Measurements from ENCODE around the gene CERK. TPM values are rescaled to one million over a fixed set of nuclear protein-coding genes. Genes with fewer than 3 reads are reported as not detected.
A peak's percentile ranks its signal among the peaks of the same experiment; 100 is the strongest.

Gene CERK
- total RNA-seq, 1 donor from 2014 or later, result 29.5 TPM

DNA sequence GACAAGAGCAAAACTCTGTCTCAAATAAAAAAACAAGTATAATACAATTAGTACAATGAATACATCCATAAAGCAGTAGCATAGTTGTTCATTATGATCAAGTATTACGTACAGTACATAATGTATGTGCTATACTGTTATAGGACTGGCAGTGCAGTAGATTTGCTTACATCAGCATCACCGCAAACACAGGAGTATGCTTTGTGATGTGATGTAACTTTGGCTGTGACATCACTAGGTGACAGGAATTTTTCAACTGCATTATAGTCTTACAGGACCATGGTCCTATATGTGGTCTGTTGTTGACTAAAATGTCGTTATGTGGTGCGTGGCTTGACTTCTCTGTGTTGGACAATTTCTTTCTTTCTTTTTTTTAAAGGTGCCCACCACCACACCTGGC, 41.0 kb upstream of the CERK start:
- FAIRE-seq, result no peak
- no peak overlapping the region for H3K4me3 ChIP-seq (ENCODE audit: low read depth, low read length)
- DNase-seq (ENCODE audit: low read depth), result no peak

DNA sequence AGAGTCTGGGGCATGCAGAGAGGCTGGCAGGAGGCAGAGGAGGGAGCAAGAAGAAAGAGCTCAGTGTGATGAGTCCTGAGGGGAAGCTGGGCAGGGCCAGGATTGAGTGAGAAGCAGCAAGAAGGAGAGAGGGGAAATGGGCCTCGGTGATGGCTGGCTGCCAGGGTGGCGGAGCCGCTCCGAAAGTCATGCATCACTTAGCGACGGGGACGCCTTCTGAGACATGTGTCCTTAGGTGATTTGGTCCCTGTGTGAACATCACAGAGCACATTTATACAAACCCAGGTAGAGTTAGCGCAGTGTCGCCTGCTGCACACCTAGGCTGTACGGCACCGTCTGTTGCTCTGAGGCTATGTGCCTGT, 39.5 kb upstream of the CERK start:
- FAIRE-seq (no peak), DNase-seq (ENCODE audit: low read depth) (no peak)
- TF ChIP-seq, protein P1, sequence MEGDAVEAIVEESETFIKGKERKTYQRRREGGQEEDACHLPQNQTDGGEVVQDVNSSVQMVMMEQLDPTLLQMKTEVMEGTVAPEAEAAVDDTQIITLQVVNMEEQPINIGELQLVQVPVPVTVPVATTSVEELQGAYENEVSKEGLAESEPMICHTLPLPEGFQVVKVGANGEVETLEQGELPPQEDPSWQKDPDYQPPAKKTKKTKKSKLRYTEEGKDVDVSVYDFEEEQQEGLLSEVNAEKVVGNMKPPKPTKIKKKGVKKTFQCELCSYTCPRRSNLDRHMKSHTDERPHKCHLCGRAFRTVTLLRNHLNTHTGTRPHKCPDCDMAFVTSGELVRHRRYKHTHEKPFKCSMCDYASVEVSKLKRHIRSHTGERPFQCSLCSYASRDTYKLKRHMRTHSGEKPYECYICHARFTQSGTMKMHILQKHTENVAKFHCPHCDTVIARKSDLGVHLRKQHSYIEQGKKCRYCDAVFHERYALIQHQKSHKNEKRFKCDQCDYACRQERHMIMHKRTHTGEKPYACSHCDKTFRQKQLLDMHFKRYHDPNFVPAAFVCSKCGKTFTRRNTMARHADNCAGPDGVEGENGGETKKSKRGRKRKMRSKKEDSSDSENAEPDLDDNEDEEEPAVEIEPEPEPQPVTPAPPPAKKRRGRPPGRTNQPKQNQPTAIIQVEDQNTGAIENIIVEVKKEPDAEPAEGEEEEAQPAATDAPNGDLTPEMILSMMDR (IDR thresholded peaks at IDR 0.05; ENCODE audit: insufficient read depth, low read length, severe bottlenecking), result no peak
- H3K4me3 ChIP-seq (ENCODE audit: low read depth, low read length), result no peak overlapping the region
- H3K36me3 ChIP-seq (ENCODE audit: control insufficient read depth, insufficient read depth, low read length), result peaks cover 8% of the 10 kb centered on the region
- no peaks in the 10 kb centered on the region for H3K27me3 ChIP-seq (ENCODE audit: control insufficient read depth, insufficient read depth, low read length)

More for the DNA sequence above, 41.0 kb upstream of the CERK start:
- TF ChIP-seq, protein P1 (IDR thresholded peaks at IDR 0.05; ENCODE audit: insufficient read depth, low read length, severe bottlenecking), result no peak
- peaks cover 10% of the 10 kb centered on the region for H3K36me3 ChIP-seq (ENCODE audit: control insufficient read depth, insufficient read depth, low read length)
- no peaks in the 10 kb centered on the region for H3K27me3 ChIP-seq (ENCODE audit: control insufficient read depth, insufficient read depth, low read length)

DNA sequence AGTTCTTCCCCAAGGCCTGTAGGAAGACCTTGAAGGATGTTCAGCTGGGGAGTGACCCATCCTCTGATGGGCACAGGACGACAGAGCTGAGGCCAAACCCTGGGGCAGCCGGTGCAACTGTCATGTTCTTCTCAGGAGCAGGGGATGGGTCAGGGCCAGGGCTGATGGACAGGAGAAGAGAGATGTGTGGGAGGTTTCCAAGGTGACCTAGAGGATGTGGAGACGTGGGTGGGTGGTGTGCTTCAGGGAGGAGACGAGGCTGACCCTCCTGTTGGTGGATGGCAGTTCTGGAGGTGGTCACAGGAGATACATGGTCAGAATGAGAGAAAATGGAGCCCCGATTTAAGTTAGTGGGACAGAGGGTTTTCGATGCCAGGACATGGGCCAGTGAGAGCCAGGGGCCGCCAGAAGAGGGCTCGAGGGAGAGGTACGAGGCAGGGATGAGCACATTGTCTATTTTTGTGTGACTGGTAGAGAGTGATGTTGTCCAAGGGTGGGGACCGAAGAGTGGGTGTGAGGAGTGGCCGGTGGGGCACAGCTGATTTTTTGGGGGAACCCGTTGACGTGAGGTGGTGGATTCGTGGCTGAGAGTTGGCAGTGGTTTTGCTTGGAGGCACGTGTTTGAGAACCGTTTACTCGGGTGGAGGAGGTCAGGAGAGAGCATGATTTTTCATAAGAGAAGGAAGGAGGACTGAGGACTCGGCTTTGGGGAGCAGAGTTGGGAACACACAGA, 39.0 kb upstream of the CERK start:
- DNase-seq (ENCODE audit: low read depth), result no peak
- no peak for FAIRE-seq
- TF ChIP-seq, protein P1 (IDR thresholded peaks at IDR 0.05; ENCODE audit: insufficient read depth, low read length, severe bottlenecking), result no peak
- peaks cover 7% of the 10 kb centered on the region for H3K36me3 ChIP-seq (ENCODE audit: control insufficient read depth, insufficient read depth, low read length)
- H3K27me3 ChIP-seq (ENCODE audit: control insufficient read depth, insufficient read depth, low read length), result no peaks in the 10 kb centered on the region
- H3K4me3 ChIP-seq (ENCODE audit: low read depth, low read length), result no peak overlapping the region

DNA sequence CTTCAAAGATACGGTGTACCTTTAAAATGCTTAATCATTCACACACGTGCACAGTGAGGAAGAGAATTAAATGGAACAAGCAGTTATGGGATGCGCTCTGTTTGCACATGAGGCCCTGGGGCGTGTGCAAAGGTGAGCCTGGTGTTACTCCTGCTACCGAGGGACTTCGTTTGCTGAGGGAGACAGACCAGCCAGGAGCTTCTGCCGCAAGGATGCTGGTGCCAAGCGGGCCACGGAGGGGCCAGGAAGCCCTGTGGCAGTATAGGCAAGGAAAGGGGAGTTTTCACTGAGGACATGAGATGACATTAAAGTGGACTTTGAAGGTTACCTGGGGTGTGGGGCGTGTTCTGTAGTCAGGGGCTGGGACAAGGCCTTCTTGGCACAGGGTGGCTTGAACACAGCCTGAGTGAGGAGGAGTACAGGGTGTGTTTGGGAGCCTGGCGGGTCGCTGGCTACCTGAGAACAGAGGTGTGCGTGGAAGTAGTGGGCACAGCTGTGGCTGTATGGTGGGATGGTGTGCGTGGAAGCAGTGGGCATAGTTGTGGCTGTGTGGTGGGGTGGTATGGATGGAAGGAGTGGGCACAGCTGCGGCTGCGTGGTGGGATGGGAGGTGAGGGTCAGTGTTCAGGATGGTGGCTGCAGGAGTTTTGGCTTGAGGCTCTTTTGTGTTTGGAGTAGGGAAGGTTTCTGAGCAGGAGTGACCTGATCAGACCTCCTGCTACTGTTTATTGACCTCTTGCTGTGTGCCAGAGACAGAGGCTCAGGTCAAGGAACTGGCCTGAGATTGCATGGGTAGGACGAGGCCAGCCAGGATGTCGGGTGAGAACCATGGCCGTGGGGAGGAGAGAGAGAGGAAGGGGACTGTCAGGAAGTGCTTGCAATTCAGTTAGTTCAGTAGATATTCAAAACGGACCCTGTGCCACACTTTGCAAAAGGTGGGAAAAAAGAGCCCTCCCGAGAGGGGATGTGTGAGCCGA, 38.1 kb upstream of the CERK start:
- Histone ChIP-seq H3K4me3 (ENCODE audit: low read depth, low read length) (no peak overlapping the region), H3K36me3 (ENCODE audit: control insufficient read depth, insufficient read depth, low read length) (peaks cover 3% of the 10 kb centered on the region), H3K27me3 (ENCODE audit: control insufficient read depth, insufficient read depth, low read length) (no peaks in the 10 kb centered on the region)
- TF ChIP-seq, protein P1 (IDR thresholded peaks at IDR 0.05; ENCODE audit: insufficient read depth, low read length, severe bottlenecking), result no peak
- no peak for DNase-seq (ENCODE audit: low read depth)
- peak; percentile 88 for FAIRE-seq

DNA sequence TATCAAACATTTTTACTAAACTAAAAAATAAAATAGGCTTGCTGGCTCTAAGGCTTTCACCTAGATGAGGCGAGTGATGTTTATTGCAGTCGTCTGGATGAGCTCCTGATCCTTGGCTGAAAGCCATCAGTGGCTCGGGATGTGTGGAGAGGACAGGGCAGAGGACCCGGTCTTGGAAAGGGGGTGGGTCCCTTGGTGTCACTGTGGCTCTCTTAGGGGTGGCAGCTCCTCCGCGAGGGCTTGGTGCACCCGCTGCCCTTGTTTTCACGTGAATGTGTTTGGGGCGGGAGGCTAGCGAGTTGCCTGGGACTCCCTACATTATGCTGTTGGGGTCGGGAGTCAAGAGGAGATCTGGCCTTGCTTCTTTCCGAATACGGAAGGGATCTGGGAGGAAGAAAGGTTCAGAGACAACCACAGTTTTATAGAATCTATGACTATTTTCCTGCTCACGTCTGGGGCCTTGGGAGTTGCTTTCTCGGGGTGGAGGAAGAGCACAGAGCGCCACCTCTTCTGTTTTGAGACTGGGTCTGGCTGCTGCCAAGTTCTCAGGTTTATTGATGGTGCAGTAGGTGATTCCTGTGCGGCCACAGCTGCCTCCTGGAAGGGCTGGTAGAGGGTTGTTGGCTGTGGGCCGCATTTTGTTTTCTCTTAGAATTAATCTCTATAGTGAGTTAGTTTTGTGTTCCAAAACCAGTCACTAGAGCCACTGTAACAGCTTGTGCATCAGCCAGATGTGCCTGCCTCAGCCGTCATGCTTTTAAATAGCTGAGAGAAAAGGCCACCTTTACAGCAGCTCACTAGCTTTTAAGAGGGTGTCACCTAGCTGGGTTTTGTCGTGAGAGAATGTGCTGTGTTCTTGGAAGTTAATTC, 37.2 kb upstream of the CERK start:
- no peak for DNase-seq (ENCODE audit: low read depth)
- no peaks in the 10 kb centered on the region for H3K27me3 ChIP-seq (ENCODE audit: control insufficient read depth, insufficient read depth, low read length)
- no peak for FAIRE-seq
- peaks cover 3% of the 10 kb centered on the region for H3K36me3 ChIP-seq (ENCODE audit: control insufficient read depth, insufficient read depth, low read length)
- TF ChIP-seq, protein P1 (IDR thresholded peaks at IDR 0.05; ENCODE audit: insufficient read depth, low read length, severe bottlenecking), result no peak
- H3K4me3 ChIP-seq (ENCODE audit: low read depth, low read length), result no peak overlapping the region
